Body of pancreas (tissue), 4 donors: Measurements from ENCODE around the gene ZFAND3.

Experiments
- POLR2A ChIP-seq, 3 donors: fragments of 450-650 bp; IDR thresholded peaks; one replicate each; pipeline ENCODE4 v1.6.1; 2016; ENCODE audit warnings: antibody characterized with exemption in 3 of 3, mild to moderate bottlenecking in 2 of 3
- TF ChIP-seq, protein P1 (sequence below), 7 experiments: fragments of 450-650 bp in 4 of 7; fragments of 200-600 bp in 3 of 7; sonication (generic) in 3 of 7; IDR thresholded peaks; one replicate each; pipeline ENCODE4 v1.5.1; 2016 to 2019; ENCODE audit warnings: antibody characterized with exemption in 7 of 7

DNA sequence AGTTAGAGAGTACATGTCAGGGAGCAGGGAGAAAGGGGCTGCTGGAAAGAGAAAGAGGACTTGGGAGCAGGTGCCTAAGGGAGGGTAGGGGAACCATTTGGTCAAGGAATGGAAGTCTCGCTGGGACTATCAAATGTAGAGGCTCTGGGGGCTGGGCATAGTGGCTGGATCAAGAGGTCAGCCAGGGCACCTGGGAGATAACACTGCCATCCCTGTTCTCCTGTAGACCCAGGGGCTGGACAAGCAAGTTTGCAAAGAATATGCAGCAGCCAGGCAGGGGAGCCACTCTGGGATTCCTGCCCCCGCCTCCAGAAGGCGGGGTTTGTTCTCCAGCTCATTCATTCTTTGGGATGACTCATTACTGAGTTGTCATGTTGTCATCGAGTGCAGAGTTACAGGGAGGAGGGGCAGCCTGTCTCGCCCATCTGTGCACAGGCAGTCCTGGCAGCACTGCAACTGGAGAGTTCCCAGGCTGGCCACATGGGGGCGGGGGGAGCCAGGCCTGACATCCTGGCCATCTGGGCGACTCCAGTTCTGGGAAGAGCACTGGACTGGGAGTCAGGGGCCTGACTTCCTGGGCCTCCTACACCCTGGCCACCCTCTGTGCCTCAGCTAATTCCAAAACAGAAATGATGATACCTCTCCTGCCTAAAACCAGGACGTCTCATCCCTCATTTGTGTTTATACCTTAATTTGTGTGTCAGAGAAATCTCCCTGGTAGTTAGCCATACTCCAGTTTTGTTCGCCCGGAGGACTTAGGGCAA is 28.2 kb upstream of the ZFAND3 start:
- TF ChIP-seq, protein P1, sequence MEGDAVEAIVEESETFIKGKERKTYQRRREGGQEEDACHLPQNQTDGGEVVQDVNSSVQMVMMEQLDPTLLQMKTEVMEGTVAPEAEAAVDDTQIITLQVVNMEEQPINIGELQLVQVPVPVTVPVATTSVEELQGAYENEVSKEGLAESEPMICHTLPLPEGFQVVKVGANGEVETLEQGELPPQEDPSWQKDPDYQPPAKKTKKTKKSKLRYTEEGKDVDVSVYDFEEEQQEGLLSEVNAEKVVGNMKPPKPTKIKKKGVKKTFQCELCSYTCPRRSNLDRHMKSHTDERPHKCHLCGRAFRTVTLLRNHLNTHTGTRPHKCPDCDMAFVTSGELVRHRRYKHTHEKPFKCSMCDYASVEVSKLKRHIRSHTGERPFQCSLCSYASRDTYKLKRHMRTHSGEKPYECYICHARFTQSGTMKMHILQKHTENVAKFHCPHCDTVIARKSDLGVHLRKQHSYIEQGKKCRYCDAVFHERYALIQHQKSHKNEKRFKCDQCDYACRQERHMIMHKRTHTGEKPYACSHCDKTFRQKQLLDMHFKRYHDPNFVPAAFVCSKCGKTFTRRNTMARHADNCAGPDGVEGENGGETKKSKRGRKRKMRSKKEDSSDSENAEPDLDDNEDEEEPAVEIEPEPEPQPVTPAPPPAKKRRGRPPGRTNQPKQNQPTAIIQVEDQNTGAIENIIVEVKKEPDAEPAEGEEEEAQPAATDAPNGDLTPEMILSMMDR (IDR thresholded peaks at IDR 0.05), result peak; percentile 85 to 98 (median 96)
- no peak for TF ChIP-seq POLR2A (IDR thresholded peaks at IDR 0.05)
